Transverse colon (tissue), 4 donors: Measurements from ENCODE around the gene BACH1.

Experiments used
- CTCF ChIP-seq, 5 experiments: fragments of 200-600 bp in 3 of 5; fragments of 450-650 bp in 2 of 5; sonication (generic) in 3 of 5; IDR thresholded peaks; 1 replicate in 2 of 5; 2 replicates in 3 of 5; pipeline ENCODE4 v1.5.1; 2016 to 2017; ENCODE audit warnings: antibody characterized with exemption in 5 of 5, inconsistent platforms in 3 of 5, mild to moderate bottlenecking in 2 of 5, moderate library complexity in 1 of 5
- POLR2AphosphoS5 ChIP-seq, 3 donors: sonication (generic); formaldehyde crosslinking; IDR thresholded peaks; one replicate each; pipeline ENCODE4 v1.6.1; 2016; ENCODE audit warnings: antibody characterized with exemption in 3 of 3

GRCh38 chr21:29326914-29327554, 28.3 kb downstream of the BACH1 start:
- TF ChIP-seq CTCF (IDR thresholded peaks at IDR 0.05), result no peak
- no peak for TF ChIP-seq POLR2AphosphoS5 (IDR thresholded peaks at IDR 0.05)
